Right atrium auricular region (tissue), 2 donors: ENCODE measurements around the gene RHOU. TPM values are rescaled to one million over a fixed set of nuclear protein-coding genes. Genes with fewer than 3 reads are reported as not detected.

ENCODE experiments used
- DNase-seq: peaks from one replicate; pipeline ENCODE4 v3.0.0-alpha.2; 2019; ENCODE audit warnings: low spot score
- H3K27ac ChIP-seq, 2 donors: fragments of 200-600 bp; sonication (generic); 1 replicate in 1 of 2; 2 replicates in 1 of 2; pipeline ENCODE4 v1.5.1; 2016 to 2019
- H3K27me3 ChIP-seq, 2 donors: fragments of 200-600 bp; sonication (generic); one replicate each; pipeline versions ENCODE4 v1.5.1 to v1.6.0; 2017 to 2019
- H3K36me3 ChIP-seq: fragments of 200-600 bp; sonication (generic); one replicate; pipeline ENCODE4 v1.5.1; 2016
- H3K4me1 ChIP-seq, 2 donors: fragments of 200-600 bp; sonication (generic); one replicate each; pipeline versions ENCODE4 v1.5.1 to v1.6.0; 2017 to 2019
- H3K4me3 ChIP-seq, 2 donors: fragments of 200-600 bp; sonication (generic); 1 replicate in 1 of 2; 2 replicates in 1 of 2; pipeline ENCODE4 v1.5.1; 2017 to 2019; ENCODE audit warnings: mild to moderate bottlenecking in 1 of 2, moderate library complexity in 1 of 2
- H3K9me3 ChIP-seq, 2 donors: fragments of 200-600 bp; sonication (generic); one replicate each; pipeline ENCODE4 v1.5.1; 2019
- total RNA-seq, 2 donors: library from RNA; depleted of rRNA; stranded (reverse); fragments of >200 nt; gene quantifications; one replicate each; pipeline ENCODE4 v1.1.0, GENCODE V29; 2016
- TF ChIP-seq, protein P1 (sequence below), 2 donors: fragments of 200-600 bp; sonication (generic); IDR thresholded peaks; one replicate each; pipeline ENCODE4 v1.5.1; 2019; ENCODE audit warnings: antibody characterized with exemption in 2 of 2

Gene RHOU
- total RNA-seq, 2 donors from 2014 or later, result 6.0 to 12.2 TPM

DNA sequence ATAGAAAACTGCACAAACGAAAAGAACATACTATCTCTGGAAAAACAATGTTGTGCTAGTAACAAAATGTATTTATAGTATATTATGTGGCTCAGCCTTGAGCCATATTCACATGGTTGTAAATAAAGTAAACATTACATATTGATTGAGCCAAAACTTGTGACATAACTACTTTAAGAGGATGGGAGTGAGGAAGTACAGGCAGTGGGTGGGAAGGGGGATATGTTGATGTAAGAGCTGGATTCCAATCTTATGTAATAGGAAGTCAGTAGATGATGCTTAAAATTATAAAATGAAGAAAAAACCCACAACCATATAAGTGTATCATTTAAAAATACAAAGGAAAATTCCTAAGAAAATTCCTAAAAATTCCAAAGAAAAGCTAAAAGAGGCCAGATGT, 42.7 kb downstream of the RHOU start:
- Histone ChIP-seq H3K27ac (no peak overlapping the region), H3K4me3 (no peak overlapping the region), H3K27me3 (no peaks in the 10 kb centered on the region), H3K4me1 (no peaks in the 10 kb centered on the region), H3K9me3 (no peaks in the 10 kb centered on the region), H3K36me3 (no peaks in the 10 kb centered on the region)
- TF ChIP-seq, protein P1, sequence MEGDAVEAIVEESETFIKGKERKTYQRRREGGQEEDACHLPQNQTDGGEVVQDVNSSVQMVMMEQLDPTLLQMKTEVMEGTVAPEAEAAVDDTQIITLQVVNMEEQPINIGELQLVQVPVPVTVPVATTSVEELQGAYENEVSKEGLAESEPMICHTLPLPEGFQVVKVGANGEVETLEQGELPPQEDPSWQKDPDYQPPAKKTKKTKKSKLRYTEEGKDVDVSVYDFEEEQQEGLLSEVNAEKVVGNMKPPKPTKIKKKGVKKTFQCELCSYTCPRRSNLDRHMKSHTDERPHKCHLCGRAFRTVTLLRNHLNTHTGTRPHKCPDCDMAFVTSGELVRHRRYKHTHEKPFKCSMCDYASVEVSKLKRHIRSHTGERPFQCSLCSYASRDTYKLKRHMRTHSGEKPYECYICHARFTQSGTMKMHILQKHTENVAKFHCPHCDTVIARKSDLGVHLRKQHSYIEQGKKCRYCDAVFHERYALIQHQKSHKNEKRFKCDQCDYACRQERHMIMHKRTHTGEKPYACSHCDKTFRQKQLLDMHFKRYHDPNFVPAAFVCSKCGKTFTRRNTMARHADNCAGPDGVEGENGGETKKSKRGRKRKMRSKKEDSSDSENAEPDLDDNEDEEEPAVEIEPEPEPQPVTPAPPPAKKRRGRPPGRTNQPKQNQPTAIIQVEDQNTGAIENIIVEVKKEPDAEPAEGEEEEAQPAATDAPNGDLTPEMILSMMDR (IDR thresholded peaks at IDR 0.05), result no peak
- no peak for DNase-seq

DNA sequence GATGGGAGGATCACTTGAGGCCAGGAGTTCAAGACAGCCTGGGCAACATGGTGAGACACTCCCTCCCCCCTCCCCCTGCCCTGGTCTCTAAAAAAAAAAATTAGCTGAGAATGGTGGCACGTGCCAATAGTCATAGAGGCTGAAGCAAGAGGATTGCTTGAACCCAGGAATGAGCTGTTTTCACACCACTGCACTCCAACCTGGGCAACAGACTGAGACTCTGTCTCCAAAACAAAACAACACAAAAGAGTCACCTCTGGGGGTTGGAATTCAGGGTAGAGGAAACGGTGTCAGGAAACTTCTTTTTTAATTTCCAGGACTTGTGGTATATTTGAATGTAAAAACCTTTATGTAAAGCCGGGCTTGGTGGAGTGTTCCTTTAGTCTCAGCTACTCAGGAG, 43.2 kb downstream of the RHOU start:
- H3K36me3 ChIP-seq, result no peaks in the 10 kb centered on the region

DNA sequence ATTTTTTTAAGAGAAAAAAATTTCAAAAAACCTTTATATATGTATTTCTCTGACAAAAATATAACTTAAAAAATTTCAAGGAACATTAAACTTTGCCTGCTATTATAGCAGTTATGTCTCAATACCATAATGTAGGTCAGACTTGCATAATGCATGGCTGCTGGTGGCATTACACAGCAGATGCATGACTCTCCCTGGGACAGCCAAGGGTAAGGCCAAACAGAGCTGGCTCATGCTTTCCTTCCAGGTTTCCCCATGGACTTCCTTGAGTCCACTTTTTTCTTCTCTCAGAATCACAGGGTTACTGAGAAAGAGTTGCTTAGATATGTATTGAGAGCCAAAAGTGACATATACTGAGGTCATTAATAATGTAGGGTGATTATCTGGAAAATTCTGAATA, 43.7 kb downstream of the RHOU start:
- Histone ChIP-seq H3K4me3 (no peak overlapping the region), H3K9me3 (no peaks in the 10 kb centered on the region), H3K27me3 (no peaks in the 10 kb centered on the region), H3K36me3 (no peaks in the 10 kb centered on the region), H3K4me1 (no peaks in the 10 kb centered on the region), H3K27ac (no peak overlapping the region)
- TF ChIP-seq, protein P1 (IDR thresholded peaks at IDR 0.05), result no peak
- no peak for DNase-seq

More for the DNA sequence above, 43.2 kb downstream of the RHOU start:
- Histone ChIP-seq H3K27me3 (no peaks in the 10 kb centered on the region), H3K4me3 (no peak overlapping the region), H3K27ac (no peak overlapping the region), H3K9me3 (no peaks in the 10 kb centered on the region), H3K4me1 (no peaks in the 10 kb centered on the region)
- TF ChIP-seq, protein P1 (IDR thresholded peaks at IDR 0.05), result no peak
- DNase-seq, result no peak

DNA sequence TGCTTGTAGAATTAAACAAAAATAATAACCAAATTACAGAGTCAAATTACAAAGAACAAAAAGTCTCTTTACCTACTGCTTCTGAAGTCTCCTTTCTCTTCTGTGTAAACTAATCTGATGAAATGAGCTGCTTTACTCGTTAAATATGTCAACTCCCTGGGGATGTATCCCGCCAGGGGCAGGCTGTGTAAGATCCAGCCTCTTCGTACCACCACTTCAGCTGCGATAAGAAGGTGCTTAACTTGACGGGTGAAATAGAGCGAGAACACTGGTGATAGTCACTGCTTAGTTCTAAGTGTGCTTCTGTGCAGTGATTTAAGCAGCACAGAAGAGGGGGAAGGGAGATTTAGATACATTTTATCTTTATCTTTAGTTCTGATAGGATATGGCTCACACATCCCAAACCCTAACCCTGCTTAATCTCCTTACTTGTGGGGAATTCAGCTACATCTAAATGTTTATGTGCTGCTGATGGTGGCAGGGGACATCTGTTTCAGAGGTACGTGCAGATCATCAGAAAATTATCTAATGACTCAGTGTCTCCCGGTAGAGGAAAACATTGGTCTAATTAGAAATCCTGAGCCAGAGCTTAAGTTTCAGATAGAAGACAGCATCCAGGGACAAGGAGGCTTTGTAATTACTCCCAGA, 46.0 kb downstream of the RHOU start:
- no peak overlapping the region for H3K27ac ChIP-seq

DNA sequence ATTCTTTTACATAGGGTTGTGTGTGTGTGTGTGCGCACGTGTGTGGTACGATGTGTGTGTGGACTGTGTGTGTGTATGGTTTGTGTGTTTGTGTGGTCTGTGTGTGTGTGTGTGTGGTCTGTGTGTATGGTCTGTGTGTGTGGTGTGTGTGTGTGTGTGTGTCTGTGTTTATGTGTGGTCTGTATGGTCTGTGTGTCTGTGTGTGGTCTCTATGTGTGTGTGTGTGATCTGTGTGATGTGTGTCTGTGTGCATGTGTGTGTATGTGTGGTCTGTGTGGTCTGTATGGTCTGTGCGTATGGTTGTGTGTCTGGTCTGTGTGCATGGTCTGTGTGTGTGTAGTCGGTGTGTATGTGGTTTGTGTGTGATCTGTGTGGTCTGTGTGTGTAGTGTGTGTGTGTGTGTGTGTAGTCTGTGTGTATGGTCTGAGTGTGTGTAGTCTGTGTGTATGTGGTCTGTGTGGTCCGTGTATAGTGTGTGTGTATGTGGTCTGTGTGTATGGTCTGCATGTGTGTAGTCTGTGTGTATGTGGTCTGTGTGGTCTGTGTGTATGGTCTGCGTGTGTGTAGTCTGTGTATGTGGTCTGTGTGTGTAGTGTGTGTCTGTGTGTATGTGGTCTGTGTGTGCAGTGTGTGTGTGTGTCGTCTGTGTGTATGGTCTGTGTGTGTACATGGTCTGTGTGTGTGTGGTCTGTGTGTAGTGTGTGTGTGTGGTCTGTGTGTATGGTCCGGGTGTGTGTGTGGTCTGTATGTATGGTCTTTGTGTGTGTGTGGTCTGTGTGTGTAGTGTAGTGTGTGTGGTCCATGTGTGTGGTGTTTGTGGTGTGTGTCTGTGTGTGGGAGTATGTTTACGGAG, 46.8 kb downstream of the RHOU start:
- Histone ChIP-seq H3K27ac (no peak overlapping the region), H3K4me1 (no peaks in the 10 kb centered on the region), H3K36me3 (no peaks in the 10 kb centered on the region), H3K4me3 (no peak overlapping the region), H3K27me3 (no peaks in the 10 kb centered on the region), H3K9me3 (no peaks in the 10 kb centered on the region)
- DNase-seq, result no peak
- TF ChIP-seq, protein P1 (IDR thresholded peaks at IDR 0.05), result no peak

More for the DNA sequence above, 46.0 kb downstream of the RHOU start:
- Histone ChIP-seq H3K4me3 (no peak overlapping the region), H3K4me1 (no peaks in the 10 kb centered on the region), H3K36me3 (no peaks in the 10 kb centered on the region), H3K27me3 (no peaks in the 10 kb centered on the region), H3K9me3 (no peaks in the 10 kb centered on the region)
- DNase-seq, result no peak
- TF ChIP-seq, protein P1 (IDR thresholded peaks at IDR 0.05), result no peak
